IMR-90 (cell line): ENCODE data around the gene OR52B6. TPM values are rescaled to one million over a fixed set of nuclear protein-coding genes. Genes with fewer than 3 reads are reported as not detected.

Source experiments
- ATAC-seq: fragments of 200-7000 bp; cut with Tn5 transposase; 2 replicates; pipeline ENCODE4 v1.9.1; 2020; ENCODE audit warnings: low read depth, mild to moderate bottlenecking, moderate library complexity
- BruUV-seq: library from RNA; stranded (reverse); fragments of 400-500 nt; replicated peaks from 2 replicates; lab custom pipeline; 2021; lab: Mats Ljungman, UMichigan
- CTCF ChIA-PET: fragments of 300-600 bp; formaldehyde crosslinking; extraction: SDS; loops from one replicate; lab custom pipeline; 2021; ENCODE audit warnings: antibody characterized with exemption; lab: Yijun Ruan, JAX
- POLR2A ChIA-PET: fragments of 300-600 bp; sonication (Branson Sonifier 250); formaldehyde crosslinking; loops from one replicate; lab custom pipeline; 2022; ENCODE audit warnings: antibody characterized with exemption; ENCODE audit not compliant: unreplicated experiment; lab: Charles Lee
- DNase-seq: peaks from one replicate; pipeline ENCODE4 v3.0.0; 2013
- H2AFZ ChIP-seq: replicated peaks from 2 replicates; pipeline ENCODE3; 2013; ENCODE audit warnings: low read length, mild to moderate bottlenecking; ENCODE audit not compliant: poor library complexity
- H2AK5ac ChIP-seq: 2 replicates; pipeline ENCODE4 v1.6.1; 2013; ENCODE audit warnings: low read depth, low read length, inconsistent platforms
- H2AK9ac ChIP-seq: replicated peaks from 2 replicates; pipeline ENCODE3; 2013; ENCODE audit warnings: mild to moderate bottlenecking, low read depth, low read length, moderate library complexity; ENCODE audit not compliant: poor library complexity
- H2BK120ac ChIP-seq: 2 replicates; pipeline ENCODE4 v1.6.1; 2013; ENCODE audit warnings: low read depth, low read length, inconsistent platforms
- H2BK15ac ChIP-seq: 3 replicates; pipeline ENCODE4 v1.6.1; 2013; ENCODE audit warnings: low read depth, low read length, inconsistent platforms
- H2BK20ac ChIP-seq: 2 replicates; pipeline ENCODE4 v1.6.1; 2013; ENCODE audit warnings: low read depth, mild to moderate bottlenecking, inconsistent platforms, low read length, moderate library complexity
- H2BK5ac ChIP-seq: 2 replicates; pipeline ENCODE4 v1.6.1; 2013; ENCODE audit warnings: mild to moderate bottlenecking, low read depth, low read length, inconsistent platforms; ENCODE audit not compliant: poor library complexity, severe bottlenecking
- H3K14ac ChIP-seq: replicated peaks from 2 replicates; pipeline ENCODE4 v1.6.1; 2013; ENCODE audit warnings: low read depth, low read length, inconsistent platforms
- H3K18ac ChIP-seq: 2 replicates; pipeline ENCODE4 v1.6.1; 2013; ENCODE audit warnings: low read depth, low read length, control low read depth
- H3K23ac ChIP-seq: 2 replicates; pipeline ENCODE4 v1.6.1; 2013; ENCODE audit warnings: low read depth, low read length, inconsistent platforms
- H3K27ac ChIP-seq: 2 replicates; pipeline ENCODE4 v1.5.1; 2013; ENCODE audit warnings: mild to moderate bottlenecking, control low read depth, low read length; ENCODE audit not compliant: insufficient read depth
- H3K27me3 ChIP-seq: 2 replicates; pipeline ENCODE4 v1.6.1; 2013; ENCODE audit warnings: low read length; ENCODE audit not compliant: control insufficient read depth, insufficient read depth
- H3K36me3 ChIP-seq: 2 replicates; pipeline ENCODE4 v1.6.1; 2013; ENCODE audit warnings: low read length, mixed read lengths; ENCODE audit not compliant: control insufficient read depth, insufficient read depth
- H3K4ac ChIP-seq: 2 replicates; pipeline ENCODE4 v1.6.1; 2013; ENCODE audit warnings: low read depth, low read length, inconsistent platforms
- H3K4me1 ChIP-seq: 2 replicates; pipeline ENCODE4 v1.6.1; 2013; ENCODE audit warnings: low read length, mixed read lengths; ENCODE audit not compliant: control insufficient read depth, insufficient read depth
- H3K4me2 ChIP-seq: 2 replicates; pipeline ENCODE4 v1.6.1; 2013; ENCODE audit warnings: low read depth, mild to moderate bottlenecking, control low read depth, low read length, moderate library complexity
- H3K4me3 ChIP-seq: 2 replicates; pipeline ENCODE4 v1.5.1; 2013; ENCODE audit warnings: low read depth, mild to moderate bottlenecking, control low read depth, low read length, moderate library complexity; ENCODE audit not compliant: insufficient read depth
- H3K56ac ChIP-seq: 2 replicates; pipeline ENCODE4 v1.6.1; 2013; ENCODE audit warnings: low read length, inconsistent platforms; ENCODE audit not compliant: insufficient read depth; ENCODE audit errors: extremely low read depth
- H3K79me1 ChIP-seq, 2 experiments: 2 replicates each; pipeline ENCODE4 v1.6.1; 2013; ENCODE audit warnings: low read length in 2 of 2, inconsistent platforms in 1 of 2, low read depth in 1 of 2
- H3K9ac ChIP-seq: 2 replicates; pipeline ENCODE4 v1.6.1; 2013; ENCODE audit warnings: low read depth, low read length, control low read depth
- H3K9me1 ChIP-seq: 2 replicates; pipeline ENCODE4 v1.6.1; 2013; ENCODE audit warnings: low read length, inconsistent platforms; ENCODE audit not compliant: insufficient read depth
- H3K9me3 ChIP-seq: 2 replicates; pipeline ENCODE4 v1.6.1; 2013; ENCODE audit warnings: low read length; ENCODE audit not compliant: control insufficient read depth, insufficient read depth
- H4K20me1 ChIP-seq: 2 replicates; pipeline ENCODE4 v1.6.1; 2013; ENCODE audit warnings: low read length, inconsistent platforms; ENCODE audit not compliant: insufficient read depth
- H4K5ac ChIP-seq: 2 replicates; pipeline ENCODE4 v1.6.1; 2013; ENCODE audit warnings: mild to moderate bottlenecking, low read depth, low read length, control low read depth
- H4K8ac ChIP-seq, 2 experiments: 2 replicates each; pipeline ENCODE4 v1.6.1; 2013; ENCODE audit warnings: low read depth in 2 of 2, low read length in 2 of 2, control low read depth in 1 of 2, inconsistent platforms in 1 of 2
- H4K91ac ChIP-seq: 2 replicates; pipeline ENCODE4 v1.6.1; 2013; ENCODE audit warnings: low read depth, low read length, inconsistent platforms; ENCODE audit not compliant: insufficient read depth
- CHD1 ChIP-seq: IDR thresholded peaks from 2 replicates; pipeline ENCODE4 v1.6.1; 2012; ENCODE audit warnings: low read depth, low read length, improper control_type of control experiment
- FOS ChIP-seq: fragments of 150-350 bp; IDR thresholded peaks from 2 replicates; pipeline ENCODE4 v1.6.1; 2016; ENCODE audit warnings: low read depth, low read length
- MAFK ChIP-seq: IDR thresholded peaks from 2 replicates; pipeline ENCODE4 v1.6.1; 2012; ENCODE audit warnings: low read depth, low read length, improper control_type of control experiment
- MXI1 ChIP-seq: IDR thresholded peaks from 2 replicates; pipeline ENCODE4 v1.6.1; 2012; ENCODE audit warnings: low read depth, mild to moderate bottlenecking, low read length, moderate library complexity, borderline replicate concordance
- NFE2L2 ChIP-seq: fragments of 150-350 bp; IDR thresholded peaks from 2 replicates; pipeline ENCODE4 v1.6.1; 2016; ENCODE audit warnings: low read depth, mild to moderate bottlenecking, low read length
- RAD21 ChIP-seq: IDR thresholded peaks from 2 replicates; pipeline ENCODE4 v1.6.1; 2012; ENCODE audit warnings: low read length, improper control_type of control experiment
- RFX5 ChIP-seq: IDR thresholded peaks from 2 replicates; pipeline ENCODE4 v1.8.0; 2012; ENCODE audit warnings: low read depth, mild to moderate bottlenecking, low read length, moderate library complexity
- WGBS, 2 experiments: methylation state at CpG; one replicate each; pipeline versions ENCODE4 v1.1.5 to v1.1.7; 2013; ENCODE audit warnings: missing lambda C conversion rate in 2 of 2; ENCODE audit not compliant: insufficient read length in 1 of 2; ENCODE audit errors: extremely low coverage in 2 of 2; 5-methylcytosine and 5-hydroxymethylcytosine counted together
- dilution Hi-C: fragments of 300-500 bp; cut with HindIII; formaldehyde crosslinking; loops from one replicate; pipeline ENCODE4 v1.14.3; 2018; ENCODE audit warnings: low sequenced_read_pairs; ENCODE audit not compliant: unreplicated experiment
- in situ Hi-C: fragments of 300-500 bp; cut with MboI; formaldehyde crosslinking; loops from 3 replicates; pipeline ENCODE4 v1.14.3; 2019; ENCODE audit warnings: low sequenced_read_pairs, inconsistent platforms, mixed read lengths
- intact Hi-C: fragments of 100-400 bp; cut with micrococcal nuclease; formaldehyde crosslinking; loops from 2 replicates; pipeline ENCODE4 v1.10.0; 2022
- polyA plus RNA-seq, 3 experiments: library from polyadenylated mRNA; depleted of rRNA; stranded (reverse); fragments of >200 nt; gene quantifications; 2 replicates each; pipeline ENCODE4 v1.2.3, GENCODE V29; 2012; ENCODE audit warnings: low replicate concordance in 1 of 3
- total RNA-seq: library from RNA; depleted of rRNA; stranded (reverse); fragments of >200 nt; gene quantifications from 2 replicates; pipeline ENCODE4 v1.2.3, GENCODE V29; 2012
- TF ChIP-seq, protein P1 (sequence below): conservative IDR thresholded peaks from 2 replicates; pipeline ENCODE4 v1.5.1; 2012; ENCODE audit warnings: mild to moderate bottlenecking, low read depth, low read length, improper control_type of control experiment

OR52B6 gene
- total and polyA plus RNA-seq, 2 of the 4 experiments (the other 2 are of a cell fraction) = not detected

DNA sequence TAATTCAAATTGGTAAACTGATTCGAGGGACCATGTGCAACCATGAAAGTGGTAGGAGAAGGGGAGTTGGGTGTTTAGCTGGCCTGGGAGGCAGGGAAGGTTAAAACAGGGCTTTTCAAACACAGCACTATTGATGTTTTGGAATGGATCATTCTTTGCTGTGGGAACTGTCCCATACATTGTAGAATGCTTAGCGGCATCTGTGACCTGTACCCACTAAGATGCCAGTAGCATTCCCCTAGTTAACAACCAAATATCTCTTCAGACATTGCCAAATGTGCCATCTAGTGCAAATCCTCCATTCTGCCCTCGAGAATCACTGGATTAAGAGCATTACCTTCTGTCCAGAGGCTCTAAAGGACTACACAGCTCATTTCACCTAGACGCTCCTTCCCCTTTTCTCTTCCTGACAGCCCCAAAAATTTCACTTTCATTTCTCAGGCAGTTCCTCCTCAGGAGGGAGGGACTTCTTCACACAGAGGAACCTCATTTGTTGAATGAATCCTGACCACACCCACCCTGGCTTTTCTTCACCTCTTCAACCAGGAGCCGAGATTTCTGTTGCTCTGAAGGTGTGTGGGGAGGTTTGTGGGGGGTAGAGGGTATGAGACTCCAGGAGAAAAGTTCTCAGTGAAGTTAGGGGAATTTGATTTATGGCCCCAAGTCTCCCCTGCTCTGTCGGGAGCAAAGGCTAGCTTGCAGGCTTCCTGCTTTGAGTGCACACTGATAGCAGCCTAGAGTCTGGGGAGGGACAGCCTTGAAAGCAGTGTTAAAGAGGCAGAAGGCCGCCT lies 44.0 kb downstream of the OR52B6 start, which contains the start of gene TRIM34:
Gene TRIM34 (plus strand): TSS at position 513 of the 791 bp plus-strand sequence. CDS start 7,331 bp downstream, outside the sequence.
- Histone ChIP-seq H2BK20ac (peak within 1 kb of the TSS; percentile 75), H2AK5ac (peak within 1 kb of the TSS; percentile 85), H3K27ac (peak within 1 kb of the TSS; percentile 46), H3K56ac (peak within 1 kb of the TSS; percentile 45; the same call in 1 of the 2 replicates), H3K27me3 (no peaks in the 10 kb centered on the region), H3K23ac (peak within 1 kb of the TSS; percentile 56), H3K79me1 (peaks cover 0 to 16% of the 10 kb centered on the region in 2 experiments; a peak in 3 of 4 replicates), H2BK120ac (peak within 1 kb of the TSS; percentile 74), H2BK15ac (peak within 1 kb of the TSS; percentile 55), H2AFZ (peak within 1 kb of the TSS; percentile 95), H3K14ac (peak within 1 kb of the TSS; percentile 87), H3K9me1 (peaks cover 15% of the 10 kb centered on the region), H3K4me1 (peaks cover 21% of the 10 kb centered on the region), H3K36me3 (no peaks in the 10 kb centered on the region), H3K4me2 (peak within 1 kb of the TSS; percentile 94), H3K9ac (peak within 1 kb of the TSS; percentile 82), H4K5ac (peak within 1 kb of the TSS; percentile 92), H3K4me3 (peak within 1 kb of the TSS; percentile 46), H4K8ac (peak within 1 kb of the TSS; percentile 78 to 95), H2BK5ac (peak within 1 kb of the TSS; percentile 82), H4K20me1 (no peaks in the 10 kb centered on the region), H3K4ac (peak within 1 kb of the TSS; percentile 79), H2AK9ac (peak within 1 kb of the TSS; percentile 78), H3K9me3 (no peaks in the 10 kb centered on the region), H3K18ac (peak within 1 kb of the TSS; percentile 90), H4K91ac (peak within 1 kb of the TSS; percentile 53)
- ATAC-seq = peak; percentile 78
- intact Hi-C loops (no loop called here), in situ Hi-C loops (loop anchor here (5.0 to 25.0 kb wide), 2 partner anchors 63 to 688 kb away; partner anchors contain the start of genes CAVIN3, TRIM22 and TRIM5), dilution Hi-C loops (no loop called here)
- TF ChIP-seq MXI1 (no peak), NFE2L2 (no peak), CHD1 (no peak), FOS (no peak), RFX5 (no peak), RAD21 (no peak), MAFK (no peak)
- TF ChIP-seq, protein P1, sequence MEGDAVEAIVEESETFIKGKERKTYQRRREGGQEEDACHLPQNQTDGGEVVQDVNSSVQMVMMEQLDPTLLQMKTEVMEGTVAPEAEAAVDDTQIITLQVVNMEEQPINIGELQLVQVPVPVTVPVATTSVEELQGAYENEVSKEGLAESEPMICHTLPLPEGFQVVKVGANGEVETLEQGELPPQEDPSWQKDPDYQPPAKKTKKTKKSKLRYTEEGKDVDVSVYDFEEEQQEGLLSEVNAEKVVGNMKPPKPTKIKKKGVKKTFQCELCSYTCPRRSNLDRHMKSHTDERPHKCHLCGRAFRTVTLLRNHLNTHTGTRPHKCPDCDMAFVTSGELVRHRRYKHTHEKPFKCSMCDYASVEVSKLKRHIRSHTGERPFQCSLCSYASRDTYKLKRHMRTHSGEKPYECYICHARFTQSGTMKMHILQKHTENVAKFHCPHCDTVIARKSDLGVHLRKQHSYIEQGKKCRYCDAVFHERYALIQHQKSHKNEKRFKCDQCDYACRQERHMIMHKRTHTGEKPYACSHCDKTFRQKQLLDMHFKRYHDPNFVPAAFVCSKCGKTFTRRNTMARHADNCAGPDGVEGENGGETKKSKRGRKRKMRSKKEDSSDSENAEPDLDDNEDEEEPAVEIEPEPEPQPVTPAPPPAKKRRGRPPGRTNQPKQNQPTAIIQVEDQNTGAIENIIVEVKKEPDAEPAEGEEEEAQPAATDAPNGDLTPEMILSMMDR = no peak
- no TSS peak for BruUV-seq
- CTCF ChIA-PET = interaction anchor here (0.6 to 1.0 kb wide), 2 partner anchors 24 to 89 kb away, joined by 3 read pairs; no protein-coding TSS in a partner anchor
- DNase-seq = peak; percentile 62
- WGBS, 2 experiments = 50% methylated on average over 2 of the region's 7 CpGs; no CpG with 5 or more reads in 1 of the 2 experiments
- POLR2A ChIA-PET = interaction anchor here (0.7 kb wide), 1 partner anchor 65 kb away, joined by 4 read pairs; the partner anchor contains the start of gene TRIM22
